HEK293 (cell line): ENCODE results near the gene SLFNL1.

Experiments
- CTCF ChIP-seq: fragments of 450-650 bp; formaldehyde crosslinking; IDR thresholded peaks from 2 replicates; pipeline ENCODE4 v1.5.1; 2016; ENCODE audit warnings: missing biosample characterization, missing genetic modification characterization
- ZBTB8A ChIP-seq: fragments of 450-650 bp; formaldehyde crosslinking; IDR thresholded peaks from 2 replicates; pipeline ENCODE4 v1.5.1; 2016; ENCODE audit warnings: missing biosample characterization, missing genetic modification characterization
- ZNF140 ChIP-seq: fragments of 450-650 bp; formaldehyde crosslinking; IDR thresholded peaks from 2 replicates; pipeline ENCODE4 v1.5.1; 2016; ENCODE audit warnings: missing biosample characterization, missing genetic modification characterization
- ZNF211 ChIP-seq: fragments of 450-650 bp; formaldehyde crosslinking; IDR thresholded peaks from 2 replicates; pipeline ENCODE4 v1.5.1; 2016; ENCODE audit warnings: low read depth, missing biosample characterization, missing genetic modification characterization

DNA sequence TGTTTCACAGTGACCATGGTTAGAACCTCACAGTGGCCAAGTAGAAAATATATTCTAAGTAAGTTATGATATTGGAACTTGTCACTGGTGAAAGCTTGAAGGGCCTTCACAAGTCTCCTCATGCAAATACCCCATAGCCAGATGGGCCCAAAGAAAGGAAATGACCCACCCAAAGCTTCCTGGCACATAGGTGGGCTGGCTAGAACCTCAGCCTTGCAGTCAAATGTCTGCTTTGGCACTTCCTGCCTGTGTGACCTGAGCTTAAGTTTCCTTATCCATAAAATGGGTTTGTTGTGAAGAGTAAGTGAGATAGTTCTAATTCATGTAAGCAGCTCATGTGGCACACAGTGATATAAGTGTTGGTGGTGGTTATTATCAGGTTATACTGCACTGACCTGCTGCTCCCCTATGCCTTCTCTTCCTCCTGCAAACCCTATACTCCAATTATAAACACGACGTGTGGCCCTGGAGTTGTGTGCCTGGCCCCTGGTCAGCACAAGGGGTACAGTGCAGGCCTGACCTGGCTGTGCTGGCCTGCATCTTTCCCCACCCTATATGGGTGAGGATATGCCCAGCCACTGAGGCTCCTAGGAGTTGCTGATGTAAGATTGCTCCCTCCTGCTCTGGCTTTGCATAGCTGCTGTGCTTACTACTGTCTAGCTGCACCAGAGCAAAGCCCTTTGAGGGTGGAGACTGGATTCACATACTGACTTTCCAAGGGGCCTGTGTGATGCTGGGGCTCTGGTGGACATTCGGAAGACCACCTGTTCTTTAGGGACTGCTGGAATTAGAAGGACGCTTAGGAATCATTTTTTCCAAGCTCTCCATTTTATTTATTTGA is 4.7 kb upstream of the SLFNL1 start:
- TF ChIP-seq ZNF140 (tag by site-specific recombination) (no peak), ZBTB8A (tag by site-specific recombination) (no peak), CTCF (tag by site-specific recombination) (no peak), ZNF211 (tag by site-specific recombination) (no peak)
